Calu3 (cell line): ENCODE data around the gene SIX1. TPM values are rescaled to one million over a fixed set of nuclear protein-coding genes. Genes with fewer than 3 reads are reported as not detected.

Experiments used
- BruUV-seq: library from RNA; stranded (reverse); fragments of 400-500 nt; replicated peaks from 2 replicates; lab custom pipeline; 2021; lab: Mats Ljungman, UMichigan
- CTCF ChIA-PET: fragments of 300-600 bp; sonication (Branson Sonifier 250); formaldehyde crosslinking; loops from one replicate; lab custom pipeline; 2022; ENCODE audit warnings: antibody characterized with exemption; lab: Charles Lee
- DNase-seq: peaks from one replicate; pipeline ENCODE4 v3.0.0; 2022
- H3K27ac Mint-ChIP-seq: one replicate; pipeline ENCODE4 v1.8.0; 2022; ENCODE audit warnings: mixed read lengths; ENCODE audit not compliant: unreplicated experiment
- H3K27me3 Mint-ChIP-seq: one replicate; pipeline ENCODE4 v1.8.0; 2022; ENCODE audit warnings: mixed read lengths; ENCODE audit not compliant: unreplicated experiment
- H3K36me3 Mint-ChIP-seq: one replicate; pipeline ENCODE4 v1.8.0; 2022; ENCODE audit warnings: mild to moderate bottlenecking, moderate library complexity, mixed read lengths; ENCODE audit not compliant: insufficient read depth, unreplicated experiment
- H3K4me1 Mint-ChIP-seq: one replicate; pipeline ENCODE4 v1.8.0; 2022; ENCODE audit warnings: mild to moderate bottlenecking, low read depth, mixed read lengths; ENCODE audit not compliant: unreplicated experiment
- H3K4me3 Mint-ChIP-seq: one replicate; pipeline ENCODE4 v1.8.0; 2022; ENCODE audit warnings: mild to moderate bottlenecking, low read depth, moderate library complexity, mixed read lengths; ENCODE audit not compliant: unreplicated experiment
- H3K9me3 Mint-ChIP-seq: one replicate; pipeline ENCODE4 v1.8.0; 2022; ENCODE audit warnings: low read depth, mixed read lengths; ENCODE audit not compliant: unreplicated experiment
- CTCF ChIP-seq: fragments of 200-600 bp; IDR thresholded peaks from one replicate; pipeline ENCODE4 v1.8.0; 2022; ENCODE audit warnings: antibody characterized with exemption; ENCODE audit not compliant: unreplicated experiment
- intact Hi-C: fragments of 100-400 bp; cut with micrococcal nuclease; formaldehyde crosslinking; loops from one replicate; pipeline ENCODE4 v1.10.0; 2022; ENCODE audit not compliant: unreplicated experiment
- total RNA-seq: library from RNA; stranded (reverse); gene quantifications from 2 replicates; pipeline ENCODE4 v1.2.3, GENCODE V29; 2022

SIX1 gene
- total RNA-seq, 1 experiment from 2014 or later = 4.6 TPM

GRCh38 chr14:60632257-60632656 is 17.0 kb downstream of the SIX1 start:
- no TSS peak for BruUV-seq
- intact Hi-C loops = no loop called here
- no peaks in the 10 kb centered on the region for H3K9me3 Mint-ChIP-seq
- CTCF ChIA-PET = no interaction called here
- no peaks in the 10 kb centered on the region for H3K27me3 Mint-ChIP-seq
- H3K27ac Mint-ChIP-seq = no peak overlapping the region
- H3K36me3 Mint-ChIP-seq = no peaks in the 10 kb centered on the region
- no peak overlapping the region for H3K4me3 Mint-ChIP-seq
- no peaks in the 10 kb centered on the region for H3K4me1 Mint-ChIP-seq
- no peak for TF ChIP-seq CTCF
- no peak for DNase-seq

GRCh38 chr14:60631842-60632241 is 17.4 kb downstream of the SIX1 start:
- BruUV-seq = no TSS peak
- H3K27ac Mint-ChIP-seq = no peak overlapping the region

DNA sequence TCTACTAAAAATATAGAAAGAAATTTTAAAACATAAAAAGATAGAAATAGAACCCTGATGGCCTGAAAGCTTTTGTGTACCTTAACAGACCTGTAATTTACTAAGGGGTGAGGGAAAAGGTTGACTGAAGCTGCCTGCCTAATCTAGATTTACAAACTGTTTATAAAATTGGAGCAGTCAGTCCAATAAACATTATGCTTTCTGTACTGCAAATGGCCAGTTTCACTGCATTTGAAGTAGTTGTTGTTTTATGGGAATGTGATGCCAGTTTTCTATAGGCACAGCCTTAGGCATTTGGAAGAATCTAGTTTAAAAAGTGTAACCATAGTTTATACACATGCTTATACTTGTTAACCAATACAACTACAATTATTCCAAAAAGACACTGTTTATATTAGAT is 19.1 kb downstream of the SIX1 start:
- intact Hi-C loops = no loop called here
- CTCF ChIA-PET = no interaction called here
- Mint-ChIP-seq H3K4me1 (peaks cover 4% of the 10 kb centered on the region), H3K36me3 (no peaks in the 10 kb centered on the region), H3K27me3 (no peaks in the 10 kb centered on the region), H3K27ac (no peak overlapping the region), H3K4me3 (no peak overlapping the region), H3K9me3 (no peaks in the 10 kb centered on the region)
- no peak for DNase-seq
- TF ChIP-seq CTCF = no peak
- BruUV-seq = no TSS peak

More at GRCh38 chr14:60631842-60632241, 17.4 kb downstream of the SIX1 start:
- CTCF ChIA-PET = no interaction called here
- Mint-ChIP-seq H3K36me3 (no peaks in the 10 kb centered on the region), H3K4me1 (no peaks in the 10 kb centered on the region), H3K27me3 (no peaks in the 10 kb centered on the region), H3K4me3 (no peak overlapping the region), H3K9me3 (no peaks in the 10 kb centered on the region)
- TF ChIP-seq CTCF = no peak
- no peak for DNase-seq
- intact Hi-C loops = no loop called here

- CTCF ChIA-PET = interaction anchor here (0.5 kb wide), 1 partner anchor 1208 kb away, joined by 5 read pairs; no protein-coding TSS in a partner anchor
Measured at GRCh38 chr14:60628892-60629291, 20.4 kb downstream of the SIX1 start.

More at GRCh38 chr14:60628892-60629291, 20.4 kb downstream of the SIX1 start:
- TF ChIP-seq CTCF = no peak
- Mint-ChIP-seq H3K27ac (no peak overlapping the region), H3K4me3 (no peak overlapping the region), H3K36me3 (no peaks in the 10 kb centered on the region), H3K4me1 (peaks cover 10% of the 10 kb centered on the region), H3K27me3 (no peaks in the 10 kb centered on the region), H3K9me3 (no peaks in the 10 kb centered on the region)
- BruUV-seq = no TSS peak
- DNase-seq = no peak
- intact Hi-C loops = loop anchor here (5.0 to 10.0 kb wide), 2 partner anchors 476 to 568 kb away; no protein-coding TSS in a partner anchor
